Activated CD4-positive, alpha-beta T cell treated with anti-CD3 and anti-CD28 coated beads, Interleukin-2, amount 50 U/mL, for 24 hours (primary cell): ENCODE results near the gene AADACL2.

Experiments
- DNase-seq, 2 donors: peaks; one replicate each; pipeline ENCODE4 v3.0.0-alpha.2; 2020; ENCODE audit warnings: low read depth in 1 of 2, low spot score in 1 of 2

AADACL2 gene

GRCh38 chr3:151798466-151798865 is 64.7 kb downstream of the AADACL2 start:
- DNase-seq: no peak

GRCh38 chr3:151800431-151800830 is 66.7 kb downstream of the AADACL2 start:
- no peak for DNase-seq

- DNase-seq: no peak
These were observed 70.5 kb downstream of the AADACL2 start for GRCh38 chr3:151804267-151804666.

DNA sequence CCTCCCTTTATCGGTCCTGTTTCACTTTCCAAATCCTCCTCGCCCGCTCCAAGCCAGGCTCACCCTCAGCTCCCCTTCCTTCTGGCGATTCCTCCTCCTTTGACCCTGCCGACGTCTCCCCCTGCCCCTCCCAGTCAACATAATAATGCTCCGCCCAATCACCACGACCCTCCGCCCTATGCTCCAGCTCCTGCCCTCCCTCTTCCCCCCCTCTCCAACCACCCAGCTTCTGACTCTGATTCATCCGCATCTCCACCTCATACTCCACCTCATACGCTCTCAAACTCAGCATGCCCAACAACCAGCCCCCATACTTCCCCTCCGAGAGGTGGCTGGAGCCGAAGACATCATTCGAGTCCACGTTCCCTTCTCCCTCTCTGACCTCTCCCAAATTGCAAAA is 73.1 kb downstream of the AADACL2 start:
- no peak for DNase-seq
